Fibroblast of villous mesenchyme (primary cell): ENCODE data around the gene CD9. TPM values are rescaled to one million over a fixed set of nuclear protein-coding genes. Genes with fewer than 3 reads are reported as not detected.

Experiments
- DNase-seq: peaks from one replicate; pipeline ENCODE4 v3.0.0-alpha.2; 2010; ENCODE audit warnings: low read depth
- H3K4me3 ChIP-seq: 2 replicates; pipeline ENCODE4 v1.5.1; 2011; ENCODE audit warnings: low read depth, mild to moderate bottlenecking, low read length
- small RNA-seq: library from RNA; depleted of rRNA; stranded (forward); fragments of <200 nt; gene quantifications from one replicate; pipeline ENCODE3, GENCODE V24; 2012
- total RNA-seq: library from RNA; depleted of rRNA; stranded (reverse); fragments of >200 nt; gene quantifications from 2 replicates; pipeline ENCODE4 v1.2.3, GENCODE V29; 2012
- TF ChIP-seq, protein P1 (sequence below): IDR thresholded peaks from 2 replicates; pipeline ENCODE4 v1.5.1; 2012; ENCODE audit warnings: low read depth, mild to moderate bottlenecking, low read length; ENCODE audit not compliant: insufficient read depth

The CD9 gene
- total RNA-seq, 1 donor, result 209 TPM

DNA sequence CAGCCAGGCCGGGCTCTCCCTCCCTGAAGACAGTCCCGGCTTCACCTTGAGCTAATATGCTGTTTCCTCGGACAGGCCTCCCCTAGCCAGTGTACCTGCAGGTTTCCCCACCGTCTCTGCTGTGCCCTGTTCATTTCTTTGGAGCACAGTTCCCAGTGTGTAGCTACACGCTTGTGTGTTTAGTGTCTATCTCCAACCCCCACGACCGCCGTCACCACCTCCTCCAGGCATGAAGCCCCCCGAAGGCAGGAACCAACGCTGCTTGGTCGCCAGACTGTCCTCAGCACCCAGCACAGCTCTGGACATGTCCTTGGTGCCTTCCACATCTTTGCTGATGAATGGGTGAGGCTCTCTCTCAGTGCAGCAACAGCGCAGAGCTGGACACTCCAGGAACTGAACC lies 84.1 kb downstream of the CD9 start:
- H3K4me3 ChIP-seq, result no peak overlapping the region
- TF ChIP-seq, protein P1, sequence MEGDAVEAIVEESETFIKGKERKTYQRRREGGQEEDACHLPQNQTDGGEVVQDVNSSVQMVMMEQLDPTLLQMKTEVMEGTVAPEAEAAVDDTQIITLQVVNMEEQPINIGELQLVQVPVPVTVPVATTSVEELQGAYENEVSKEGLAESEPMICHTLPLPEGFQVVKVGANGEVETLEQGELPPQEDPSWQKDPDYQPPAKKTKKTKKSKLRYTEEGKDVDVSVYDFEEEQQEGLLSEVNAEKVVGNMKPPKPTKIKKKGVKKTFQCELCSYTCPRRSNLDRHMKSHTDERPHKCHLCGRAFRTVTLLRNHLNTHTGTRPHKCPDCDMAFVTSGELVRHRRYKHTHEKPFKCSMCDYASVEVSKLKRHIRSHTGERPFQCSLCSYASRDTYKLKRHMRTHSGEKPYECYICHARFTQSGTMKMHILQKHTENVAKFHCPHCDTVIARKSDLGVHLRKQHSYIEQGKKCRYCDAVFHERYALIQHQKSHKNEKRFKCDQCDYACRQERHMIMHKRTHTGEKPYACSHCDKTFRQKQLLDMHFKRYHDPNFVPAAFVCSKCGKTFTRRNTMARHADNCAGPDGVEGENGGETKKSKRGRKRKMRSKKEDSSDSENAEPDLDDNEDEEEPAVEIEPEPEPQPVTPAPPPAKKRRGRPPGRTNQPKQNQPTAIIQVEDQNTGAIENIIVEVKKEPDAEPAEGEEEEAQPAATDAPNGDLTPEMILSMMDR, result no peak
- DNase-seq, result no peak

DNA sequence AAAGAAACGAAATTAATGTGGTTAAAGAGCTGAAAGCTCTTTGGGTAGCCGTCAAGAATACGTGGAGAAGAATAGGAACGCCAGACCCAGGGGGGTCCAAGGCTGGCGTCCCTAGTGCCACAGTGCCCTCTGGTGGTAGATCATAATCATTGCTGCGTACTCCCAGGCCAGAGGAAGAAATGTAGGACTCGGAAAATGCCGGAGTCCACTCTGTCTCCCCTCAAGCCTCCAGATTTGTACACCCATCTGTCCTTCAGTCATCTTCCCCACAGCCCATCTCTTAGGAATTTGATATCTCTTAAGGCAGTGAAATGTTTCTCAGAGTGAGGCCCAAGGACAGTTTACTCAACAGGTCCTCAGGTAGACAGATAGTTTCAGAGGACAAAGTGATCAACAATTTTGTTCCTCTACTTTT lies 84.9 kb downstream of the CD9 start:
- TF ChIP-seq, protein P1, result peak; percentile 89
- H3K4me3 ChIP-seq, result no peak overlapping the region
- peak; percentile 73 for DNase-seq

DNA sequence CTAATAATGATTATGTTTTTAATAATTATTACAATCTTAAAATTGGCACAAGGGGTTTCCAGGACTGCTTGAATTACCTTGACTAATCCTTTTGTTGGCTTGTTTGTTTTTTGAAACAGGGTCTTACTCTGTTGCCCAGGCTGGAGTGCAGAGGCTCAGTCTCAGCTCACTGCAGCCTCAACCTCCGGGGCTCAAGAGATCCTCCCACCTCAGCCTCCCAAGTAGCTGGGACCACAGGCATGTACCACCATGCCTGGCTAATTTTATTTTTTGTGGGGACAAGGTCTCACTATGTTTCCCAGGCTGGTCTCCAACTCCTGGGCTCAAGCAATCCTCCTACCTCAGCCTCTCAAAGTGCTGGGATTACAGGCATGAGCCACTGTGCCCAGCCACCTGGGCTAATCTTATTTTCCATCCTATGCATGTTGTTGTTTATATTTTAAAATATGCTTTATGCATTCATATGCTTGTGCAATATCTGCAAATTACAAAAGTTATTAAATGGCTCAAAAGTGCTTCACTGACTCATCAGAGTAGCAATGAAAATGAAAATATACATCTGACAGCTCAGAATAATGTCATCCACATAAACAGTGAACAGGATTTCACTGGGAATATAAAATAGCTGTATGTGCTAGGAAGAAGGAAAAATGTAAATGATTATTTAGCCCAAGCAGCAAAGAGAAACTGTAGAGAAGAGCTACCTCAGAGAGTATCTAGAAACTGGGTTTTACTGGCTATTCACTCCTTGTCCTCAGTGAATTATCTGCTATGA lies 85.5 kb downstream of the CD9 start:
- TF ChIP-seq, protein P1, result no peak
- peak; percentile 52 for DNase-seq
- no peak overlapping the region for H3K4me3 ChIP-seq

Small RNA genes lying within 50 kb of the gene (small RNA-seq; reads per million reads assigned to genes)
- not detected for gene ATP5MFP5
- not detected for gene RF00019

Other genes starting within 250 kb of the CD9 start
- under 0.01 and 0.32 TPM in 2 replicates for gene VWF, start 75.7 kb upstream of the CD9 start, total RNA-seq
- gene PLEKHG6, start 110.3 kb downstream of the CD9 start, total RNA-seq, result under 0.01 TPM in 1 of 2 replicates, not detected in the other
- 125 and 174 TPM in 2 replicates for gene TNFRSF1A, start 141.7 kb downstream of the CD9 start, total RNA-seq
- gene SCNN1A, start 175.2 kb downstream of the CD9 start, total RNA-seq, result under 0.01 and 0.32 TPM in 2 replicates
- 61.3 and 69.6 TPM in 2 replicates for gene LTBR, start 183.8 kb downstream of the CD9 start, total RNA-seq
- gene CD27, start 244.6 kb downstream of the CD9 start, total RNA-seq, result under 0.01 and 0.32 TPM in 2 replicates